Ascending aorta (tissue), 2 donors: Measurements from ENCODE around the gene ATP6V1E1. TPM values are rescaled to one million over a fixed set of nuclear protein-coding genes. Genes with fewer than 3 reads are reported as not detected.
"Not testable (repeated sequence)": the region's sequence is repeated elsewhere in the genome, so short reads cannot be mapped to it uniquely, and the experiment has no call there.

Source experiments
- DNase-seq, 2 donors: peaks; one replicate each; pipeline ENCODE4 v3.0.0-alpha.2; 2019; ENCODE audit warnings: low spot score in 2 of 2
- H3K27ac ChIP-seq, 2 donors: fragments of 200-600 bp; sonication (generic); one replicate each; pipeline ENCODE4 v1.5.1; 2016 to 2017; ENCODE audit warnings: mild to moderate bottlenecking in 1 of 2
- H3K27me3 ChIP-seq: fragments of 200-600 bp; sonication (generic); one replicate; pipeline ENCODE4 v1.5.1; 2017
- H3K36me3 ChIP-seq, 2 donors: fragments of 200-600 bp; sonication (generic); one replicate each; pipeline ENCODE4 v1.5.1; 2016
- H3K4me1 ChIP-seq, 2 donors: fragments of 200-600 bp; sonication (generic); one replicate each; pipeline ENCODE4 v1.5.1; 2016 to 2017; ENCODE audit warnings: mild to moderate bottlenecking in 1 of 2
- H3K4me3 ChIP-seq, 2 donors: fragments of 200-600 bp; sonication (generic); one replicate each; pipeline ENCODE4 v1.5.1; 2016 to 2017; ENCODE audit warnings: mild to moderate bottlenecking in 1 of 2
- H3K9me3 ChIP-seq, 2 donors: fragments of 200-600 bp; sonication (generic); one replicate each; pipeline ENCODE4 v1.5.1; 2016
- intact Hi-C: fragments of 100-400 bp; cut with DNase I; formaldehyde crosslinking; loops from one replicate; pipeline ENCODE4 v1.15.1; 2023
- total RNA-seq: library from RNA; depleted of rRNA; stranded (reverse); fragments of >200 nt; gene quantifications from one replicate; pipeline ENCODE4 v1.1.0, GENCODE V29; 2016
- TF ChIP-seq, protein P1 (sequence below), 3 experiments: fragments of 200-600 bp in 2 of 3; fragments of 450-650 bp in 1 of 3; sonication (generic) in 2 of 3; IDR thresholded peaks; one replicate each; pipeline ENCODE4 v1.5.1; 2016 to 2019; ENCODE audit warnings: antibody characterized with exemption in 3 of 3, mild to moderate bottlenecking in 1 of 3, moderate library complexity in 1 of 3

Gene ATP6V1E1
- total RNA-seq, 1 donor from 2014 or later: 94.6 TPM

DNA sequence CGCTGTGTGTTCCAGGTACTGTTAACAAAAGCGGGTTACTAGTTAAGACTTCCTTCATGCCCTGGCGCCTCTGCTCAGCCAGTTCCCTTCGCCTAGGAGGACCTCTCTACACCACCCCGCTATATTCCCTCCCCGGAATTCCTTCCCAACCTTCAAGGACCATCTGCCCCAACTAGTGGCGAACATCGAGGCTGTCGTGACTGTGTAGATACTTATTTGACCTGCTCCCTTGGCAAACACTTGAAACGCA lies 9.6 kb upstream of the ATP6V1E1 start:
- TF ChIP-seq, protein P1, sequence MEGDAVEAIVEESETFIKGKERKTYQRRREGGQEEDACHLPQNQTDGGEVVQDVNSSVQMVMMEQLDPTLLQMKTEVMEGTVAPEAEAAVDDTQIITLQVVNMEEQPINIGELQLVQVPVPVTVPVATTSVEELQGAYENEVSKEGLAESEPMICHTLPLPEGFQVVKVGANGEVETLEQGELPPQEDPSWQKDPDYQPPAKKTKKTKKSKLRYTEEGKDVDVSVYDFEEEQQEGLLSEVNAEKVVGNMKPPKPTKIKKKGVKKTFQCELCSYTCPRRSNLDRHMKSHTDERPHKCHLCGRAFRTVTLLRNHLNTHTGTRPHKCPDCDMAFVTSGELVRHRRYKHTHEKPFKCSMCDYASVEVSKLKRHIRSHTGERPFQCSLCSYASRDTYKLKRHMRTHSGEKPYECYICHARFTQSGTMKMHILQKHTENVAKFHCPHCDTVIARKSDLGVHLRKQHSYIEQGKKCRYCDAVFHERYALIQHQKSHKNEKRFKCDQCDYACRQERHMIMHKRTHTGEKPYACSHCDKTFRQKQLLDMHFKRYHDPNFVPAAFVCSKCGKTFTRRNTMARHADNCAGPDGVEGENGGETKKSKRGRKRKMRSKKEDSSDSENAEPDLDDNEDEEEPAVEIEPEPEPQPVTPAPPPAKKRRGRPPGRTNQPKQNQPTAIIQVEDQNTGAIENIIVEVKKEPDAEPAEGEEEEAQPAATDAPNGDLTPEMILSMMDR (IDR thresholded peaks at IDR 0.05): peak in 1 of 3 experiments; percentile 3
- intact Hi-C loops: loop anchor here (1.0 to 5.0 kb wide), 6 partner anchors 10 to 553 kb away; partner anchors contain the start of genes ATP6V1E1, HDHD5, IL17RA and PEX26
- Histone ChIP-seq H3K9me3 (no peaks in the 10 kb centered on the region), H3K27ac (peak overlapping the region; percentile 96 to 100), H3K27me3 (no peaks in the 10 kb centered on the region), H3K36me3 (no peaks in the 10 kb centered on the region), H3K4me3 (peak overlapping the region; percentile 70 to 91), H3K4me1 (peaks cover 5 to 11% of the 10 kb centered on the region in 2 donors)
- DNase-seq: no peak

DNA sequence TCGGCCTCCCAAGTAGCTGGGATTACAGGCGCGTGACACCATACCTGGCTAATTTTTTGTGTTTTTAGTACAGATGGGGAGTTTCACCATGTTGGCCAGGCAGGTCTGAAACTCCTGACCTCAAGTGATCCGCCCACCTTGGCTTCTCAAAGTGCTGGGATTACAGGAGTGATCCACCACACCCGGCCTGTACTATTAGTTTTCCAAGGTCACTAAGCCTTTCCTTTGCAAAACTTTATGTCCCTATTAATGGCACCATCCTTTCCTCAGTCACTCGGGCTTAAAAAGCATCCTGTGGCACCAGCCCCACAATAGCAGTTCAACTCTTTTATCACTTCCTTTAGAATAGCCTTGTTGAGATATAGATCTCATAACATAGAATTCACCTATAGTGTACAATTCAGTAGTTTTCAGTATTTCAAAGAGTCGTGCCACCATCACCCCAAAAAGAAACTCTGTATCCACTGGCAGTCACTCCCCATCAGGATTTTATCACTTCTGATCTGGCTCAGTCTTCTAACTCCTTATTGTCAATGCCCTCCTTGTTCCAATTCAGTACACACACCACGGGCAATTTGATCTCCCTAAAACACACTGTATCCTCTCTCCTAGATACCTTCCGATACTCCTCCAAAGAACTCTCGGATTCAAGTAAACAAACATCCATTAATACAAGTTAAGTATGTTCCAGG lies 9.1 kb upstream of the ATP6V1E1 start:
- Histone ChIP-seq H3K27ac (peak overlapping the region; percentile 96 to 100), H3K4me3 (peak overlapping the region; percentile 70 to 91), H3K36me3 (no peaks in the 10 kb centered on the region), H3K9me3 (no peaks in the 10 kb centered on the region), H3K27me3 (no peaks in the 10 kb centered on the region), H3K4me1 (peaks cover 5 to 11% of the 10 kb centered on the region in 2 donors)
- no peak for DNase-seq
- intact Hi-C loops: loop anchor here (1.0 to 5.0 kb wide), 6 partner anchors 9 to 553 kb away; partner anchors contain the start of genes ATP6V1E1, HDHD5, IL17RA and PEX26
- TF ChIP-seq, protein P1 (IDR thresholded peaks at IDR 0.05): no peak

DNA sequence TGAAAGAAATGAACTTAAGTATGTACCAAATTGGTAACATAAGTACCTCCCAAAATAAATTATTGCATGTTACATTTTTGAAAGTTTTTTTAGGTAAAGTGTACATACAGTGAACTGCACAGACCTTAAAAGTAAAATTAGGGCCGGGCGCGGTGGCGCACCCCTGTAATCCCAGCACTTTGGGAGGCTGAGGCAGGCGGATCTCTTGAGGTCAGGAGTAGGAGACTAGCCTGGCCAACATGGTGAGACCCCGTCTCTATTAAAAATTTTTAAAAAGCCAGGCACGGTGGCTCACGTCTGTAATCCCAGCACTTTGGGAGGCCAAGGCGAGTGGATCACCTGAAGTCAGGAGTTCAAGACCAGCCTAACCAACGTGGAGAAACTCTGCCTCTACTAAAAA lies 8.3 kb upstream of the ATP6V1E1 start:
- not testable (repeated sequence) for H3K27me3 ChIP-seq
- intact Hi-C loops: loop anchor here (5.0 kb wide), 4 partner anchors 70 to 480 kb away; partner anchors contain the start of genes HDHD5 and PEX26

DNA sequence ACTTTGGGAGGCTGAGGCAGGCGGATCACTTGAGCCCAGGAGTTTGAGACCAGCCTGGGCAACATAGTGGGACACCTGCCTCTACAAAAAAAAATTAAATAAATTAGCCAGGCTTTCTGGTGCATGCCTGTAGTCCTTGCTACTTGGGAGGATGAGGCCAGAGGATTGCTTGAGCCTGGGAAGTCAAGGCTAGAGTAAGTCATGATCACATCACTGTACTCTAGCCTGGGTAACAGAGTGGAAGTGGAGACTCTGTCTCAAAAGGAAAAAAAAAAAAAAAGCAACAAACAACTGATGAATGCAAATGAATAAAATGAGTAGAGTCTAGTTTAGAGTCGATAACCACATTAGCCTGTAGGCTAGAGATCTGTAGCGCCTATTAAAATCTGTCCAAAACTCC lies 6.1 kb upstream of the ATP6V1E1 start:
- H3K4me1 ChIP-seq: peaks cover 2 to 6% of the 10 kb centered on the region in 2 donors
- TF ChIP-seq, protein P1 (IDR thresholded peaks at IDR 0.05): no peak
- no peak overlapping the region for H3K27ac ChIP-seq
- H3K4me3 ChIP-seq: no peak overlapping the region
- no peaks in the 10 kb centered on the region for H3K27me3 ChIP-seq
- H3K9me3 ChIP-seq: no peaks in the 10 kb centered on the region
- no peaks in the 10 kb centered on the region for H3K36me3 ChIP-seq
- DNase-seq: no peak
- intact Hi-C loops: loop anchor here (5.0 kb wide), 4 partner anchors 73 to 477 kb away; partner anchors contain the start of genes HDHD5 and PEX26

More for the DNA sequence above, 8.3 kb upstream of the ATP6V1E1 start:
- DNase-seq, H3K36me3 ChIP-seq, H3K9me3 ChIP-seq, H3K27ac ChIP-seq, H3K4me3 ChIP-seq: not testable (repeated sequence)
- H3K4me1 ChIP-seq: peaks cover 5 to 11% of the 10 kb centered on the region in 2 donors

DNA sequence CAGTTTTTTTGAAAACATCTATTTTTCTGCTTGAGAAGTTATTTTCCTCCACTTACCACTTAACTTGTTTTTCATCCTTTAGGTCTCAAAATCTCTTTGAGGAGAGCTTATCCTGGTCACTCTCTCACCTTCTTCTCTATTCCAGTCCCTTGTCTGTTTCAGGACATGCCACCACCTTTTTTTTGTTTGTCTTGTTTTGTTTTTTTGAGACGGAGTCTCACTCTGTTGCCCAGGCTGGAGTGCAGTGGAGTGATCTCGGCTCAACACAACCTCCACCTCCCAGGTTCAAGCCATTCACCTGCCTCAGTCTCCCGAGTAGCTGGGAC lies 5.4 kb upstream of the ATP6V1E1 start:
- DNase-seq: no peak
- peaks cover 5 to 6% of the 10 kb centered on the region in 2 donors for H3K4me1 ChIP-seq
- H3K4me3 ChIP-seq: no peak overlapping the region
- TF ChIP-seq, protein P1 (IDR thresholded peaks at IDR 0.05): no peak
- no peak overlapping the region for H3K27ac ChIP-seq
- H3K36me3 ChIP-seq: no peaks in the 10 kb centered on the region
- H3K27me3 ChIP-seq: no peaks in the 10 kb centered on the region
- intact Hi-C loops: no loop called here
- H3K9me3 ChIP-seq: no peaks in the 10 kb centered on the region

DNA sequence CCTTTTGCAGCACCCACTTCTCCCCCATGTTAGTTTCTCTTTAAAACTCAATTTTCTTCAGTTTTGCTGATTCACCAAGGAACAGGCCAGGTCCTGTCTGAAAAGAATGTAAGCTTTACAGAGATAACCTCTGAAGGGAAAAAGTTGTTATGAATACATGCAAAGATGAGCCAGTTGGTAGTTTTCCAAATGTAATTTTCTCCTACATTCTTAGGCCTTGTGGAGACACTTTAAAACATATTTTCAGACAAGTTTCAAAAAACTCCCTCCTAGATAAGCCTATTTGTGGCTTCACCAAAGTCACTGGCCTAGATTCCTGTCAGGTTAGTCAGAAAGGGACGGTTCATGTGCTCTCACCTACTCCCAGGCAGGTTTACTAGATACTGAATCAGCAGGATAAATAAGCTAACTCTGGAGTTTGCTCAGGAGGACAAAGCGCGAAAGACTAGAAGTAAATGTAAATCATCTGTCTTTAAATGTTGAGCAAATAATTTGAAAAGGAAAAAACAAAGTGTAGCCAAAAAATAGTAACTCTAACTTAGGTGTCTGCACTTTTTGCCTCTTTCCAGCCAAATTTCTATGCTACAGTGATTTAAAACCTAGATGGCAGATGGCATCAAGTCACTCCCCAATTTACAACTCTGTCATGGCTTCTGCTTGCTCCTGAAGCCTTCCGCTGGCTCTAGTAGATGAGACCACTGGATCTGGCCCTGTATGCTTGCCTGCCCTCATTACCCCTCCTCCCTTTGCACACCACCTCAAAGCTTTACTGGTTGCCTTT lies 4.9 kb upstream of the ATP6V1E1 start:
- Histone ChIP-seq H3K4me3 (no peak overlapping the region), H3K4me1 (peaks cover 5 to 6% of the 10 kb centered on the region in 2 donors), H3K27ac (no peak overlapping the region), H3K36me3 (no peaks in the 10 kb centered on the region), H3K9me3 (no peaks in the 10 kb centered on the region), H3K27me3 (no peaks in the 10 kb centered on the region)
- intact Hi-C loops: no loop called here
- TF ChIP-seq, protein P1 (IDR thresholded peaks at IDR 0.05): no peak
- DNase-seq: no peak
